GM21529 (cell line): Measurements from ENCODE around the gene DPEP1.
"Not testable (repeated sequence)": the region's sequence is repeated elsewhere in the genome, so short reads cannot be mapped to it uniquely, and the experiment has no call there.

Experiments
- ATAC-seq: cut with Tn5 transposase; IDR thresholded peaks from one replicate; pipeline ENCODE4 v1.9.1; 2021; ENCODE audit not compliant: unreplicated experiment

DPEP1 gene

GRCh38 chr16:89613231-89613953, at the start of gene DPEP1:
Gene DPEP1 (plus strand): TSS chr16:89613642. CDS start chr16:89630411, 16,769 bp downstream.
- no peak for ATAC-seq

- ATAC-seq = no peak
These were observed 48.8 kb upstream of the DPEP1 start for GRCh38 chr16:89564476-89565255.

- ATAC-seq = no peak
These were observed 48.3 kb upstream of the DPEP1 start for GRCh38 chr16:89565256-89565505.

GRCh38 chr16:89565506-89566372, 47.7 kb upstream of the DPEP1 start:
- ATAC-seq = no peak

- no peak for ATAC-seq
These were observed 45.5 kb upstream of the DPEP1 start for GRCh38 chr16:89567656-89568594.

GRCh38 chr16:89569506-89570341, 43.7 kb upstream of the DPEP1 start:
- no peak for ATAC-seq

- no peak for ATAC-seq
These were observed 43.0 kb upstream of the DPEP1 start for GRCh38 chr16:89570342-89570923.

GRCh38 chr16:89570983-89571598, 42.4 kb upstream of the DPEP1 start:
- not testable (repeated sequence) for ATAC-seq

- ATAC-seq = no peak
These were observed 41.8 kb upstream of the DPEP1 start for GRCh38 chr16:89571636-89572035.

GRCh38 chr16:89572073-89572484, 41.4 kb upstream of the DPEP1 start:
- no peak for ATAC-seq

- ATAC-seq = no peak
These were observed 40.8 kb upstream of the DPEP1 start for GRCh38 chr16:89572485-89573205.

GRCh38 chr16:89573826-89574680, 39.4 kb upstream of the DPEP1 start:
- ATAC-seq = no peak

GRCh38 chr16:89574681-89575246, 38.7 kb upstream of the DPEP1 start:
- ATAC-seq = peak; percentile 52

- no peak for ATAC-seq
These were observed 37.9 kb upstream of the DPEP1 start, which contains the start of gene CPNE7 for GRCh38 chr16:89575247-89576152. Gene CPNE7 (plus strand): TSS chr16:89575758. CDS start chr16:89575898, 140 bp downstream.

GRCh38 chr16:89576153-89577054, 37.0 kb upstream of the DPEP1 start:
- no peak for ATAC-seq
